NB4 (cell line): ENCODE data around the gene DCLK1.

Source experiments
- DNase-seq: peaks from one replicate; pipeline ENCODE4 v3.0.0; 2010; ENCODE audit warnings: low read depth
- H3K4me3 ChIP-seq: one replicate; pipeline ENCODE4 v1.5.1; 2011; ENCODE audit warnings: mild to moderate bottlenecking, low read depth, low read length, moderate library complexity
- MYC ChIP-seq: IDR thresholded peaks from 2 replicates; pipeline ENCODE4 v1.6.1; 2011; ENCODE audit warnings: low read depth, low read length
- POLR2A ChIP-seq: IDR thresholded peaks from 2 replicates; pipeline ENCODE4 v1.6.1; 2011; ENCODE audit warnings: mild to moderate bottlenecking; ENCODE audit not compliant: insufficient read length; ENCODE audit errors: extremely low read depth
- TF ChIP-seq, protein P1 (sequence below): IDR thresholded peaks from one replicate; pipeline ENCODE4 v1.5.1; 2012; ENCODE audit warnings: low read depth, low read length
- TF ChIP-seq, protein P2 (sequence below): IDR thresholded peaks from 2 replicates; pipeline ENCODE4 v1.6.1; 2011; ENCODE audit warnings: low read depth, low read length

Gene DCLK1

DNA sequence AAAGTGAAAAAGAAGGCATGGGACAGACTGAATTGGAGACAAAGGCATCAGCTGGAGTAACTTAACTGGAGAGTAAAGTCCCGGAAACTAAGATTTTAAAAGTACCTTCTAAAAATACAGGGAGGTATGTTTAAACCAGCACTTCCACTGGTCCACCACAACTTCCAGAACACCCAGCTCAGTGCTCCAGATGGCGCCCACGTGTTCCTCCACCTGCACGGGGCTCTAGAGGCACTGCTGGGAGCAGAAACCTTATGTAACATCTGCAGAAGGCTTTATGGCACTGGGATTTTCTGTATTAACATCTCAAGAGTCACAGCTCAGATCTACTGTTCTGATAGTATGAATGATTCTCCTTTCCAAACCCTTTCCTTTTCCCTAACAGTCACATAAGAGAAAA lies 252.1 kb downstream of the DCLK1 start:
- TF ChIP-seq, protein P1, sequence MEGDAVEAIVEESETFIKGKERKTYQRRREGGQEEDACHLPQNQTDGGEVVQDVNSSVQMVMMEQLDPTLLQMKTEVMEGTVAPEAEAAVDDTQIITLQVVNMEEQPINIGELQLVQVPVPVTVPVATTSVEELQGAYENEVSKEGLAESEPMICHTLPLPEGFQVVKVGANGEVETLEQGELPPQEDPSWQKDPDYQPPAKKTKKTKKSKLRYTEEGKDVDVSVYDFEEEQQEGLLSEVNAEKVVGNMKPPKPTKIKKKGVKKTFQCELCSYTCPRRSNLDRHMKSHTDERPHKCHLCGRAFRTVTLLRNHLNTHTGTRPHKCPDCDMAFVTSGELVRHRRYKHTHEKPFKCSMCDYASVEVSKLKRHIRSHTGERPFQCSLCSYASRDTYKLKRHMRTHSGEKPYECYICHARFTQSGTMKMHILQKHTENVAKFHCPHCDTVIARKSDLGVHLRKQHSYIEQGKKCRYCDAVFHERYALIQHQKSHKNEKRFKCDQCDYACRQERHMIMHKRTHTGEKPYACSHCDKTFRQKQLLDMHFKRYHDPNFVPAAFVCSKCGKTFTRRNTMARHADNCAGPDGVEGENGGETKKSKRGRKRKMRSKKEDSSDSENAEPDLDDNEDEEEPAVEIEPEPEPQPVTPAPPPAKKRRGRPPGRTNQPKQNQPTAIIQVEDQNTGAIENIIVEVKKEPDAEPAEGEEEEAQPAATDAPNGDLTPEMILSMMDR = no peak
- TF ChIP-seq MYC (no peak), POLR2A (no peak)
- TF ChIP-seq, protein P2, sequence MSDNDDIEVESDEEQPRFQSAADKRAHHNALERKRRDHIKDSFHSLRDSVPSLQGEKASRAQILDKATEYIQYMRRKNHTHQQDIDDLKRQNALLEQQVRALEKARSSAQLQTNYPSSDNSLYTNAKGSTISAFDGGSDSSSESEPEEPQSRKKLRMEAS = no peak
- H3K4me3 ChIP-seq = no peak overlapping the region
- no peak for DNase-seq

DNA sequence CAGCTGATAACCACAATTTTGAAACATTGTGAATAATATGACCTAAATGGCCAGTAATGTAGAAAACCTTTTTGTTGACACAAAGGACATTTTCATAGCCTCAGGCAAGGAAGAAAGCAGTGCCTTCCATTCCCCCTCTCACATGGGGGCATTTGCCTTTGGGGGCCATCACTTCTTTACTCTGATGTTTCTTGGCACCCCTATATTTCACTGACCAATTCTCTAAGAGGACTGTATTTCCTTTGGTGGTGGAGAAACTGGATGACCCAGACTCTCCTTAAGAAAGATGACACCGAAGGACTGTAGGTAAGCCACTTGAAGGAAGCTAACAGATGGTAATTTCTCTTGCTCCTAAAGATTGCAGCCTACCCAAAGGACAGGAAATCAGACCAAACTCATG lies 254.6 kb downstream of the DCLK1 start:
- DNase-seq = no peak
- TF ChIP-seq, protein P1 = no peak
- TF ChIP-seq, protein P2 = no peak
- TF ChIP-seq MYC (no peak), POLR2A (no peak)
- H3K4me3 ChIP-seq = no peak overlapping the region

DNA sequence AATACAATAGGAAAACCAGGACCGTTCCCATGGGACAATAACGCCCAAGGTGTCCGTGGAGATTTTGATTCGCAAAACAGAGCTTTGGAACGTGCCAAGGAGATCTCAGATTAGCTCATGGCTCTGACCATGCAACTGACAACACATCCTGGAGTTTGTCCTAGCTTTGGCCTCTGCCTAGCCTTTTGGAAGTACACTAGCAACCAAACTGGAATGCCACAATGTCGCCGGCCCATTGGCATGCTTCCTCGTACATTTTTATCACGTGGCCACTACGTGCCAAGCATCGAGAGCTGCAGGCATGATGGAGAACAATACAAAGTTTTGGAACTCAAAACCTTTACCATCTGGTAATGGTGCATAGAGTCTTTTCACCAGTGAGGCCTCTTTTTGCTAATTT lies 256.5 kb downstream of the DCLK1 start:
- no peak for DNase-seq
- TF ChIP-seq MYC = no peak
- TF ChIP-seq, protein P1 = no peak
- no peak for TF ChIP-seq POLR2A
- TF ChIP-seq, protein P2 = no peak
- H3K4me3 ChIP-seq = no peak overlapping the region

DNA sequence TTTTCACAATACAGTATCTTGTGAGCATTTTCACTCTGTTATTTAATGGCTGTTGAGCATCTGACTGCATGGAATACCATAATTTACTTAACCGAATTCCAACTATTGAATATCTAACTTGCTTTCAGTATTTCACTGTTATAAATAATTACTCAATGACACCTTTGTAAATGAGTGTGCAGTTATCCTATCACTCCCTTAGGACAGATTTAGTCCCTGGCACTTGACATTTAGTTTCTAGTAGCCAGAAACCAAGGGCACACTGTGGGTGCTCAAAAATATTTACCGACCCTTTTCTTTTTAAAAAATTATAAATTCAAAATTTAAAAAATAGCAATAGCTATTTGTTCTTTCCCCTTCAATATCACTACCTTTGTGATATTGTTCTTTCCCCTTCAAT lies 258.8 kb downstream of the DCLK1 start:
- TF ChIP-seq, protein P2 = no peak
- no peak for TF ChIP-seq MYC
- TF ChIP-seq, protein P1 = no peak
- no peak for TF ChIP-seq POLR2A
- DNase-seq = no peak
- no peak overlapping the region for H3K4me3 ChIP-seq

DNA sequence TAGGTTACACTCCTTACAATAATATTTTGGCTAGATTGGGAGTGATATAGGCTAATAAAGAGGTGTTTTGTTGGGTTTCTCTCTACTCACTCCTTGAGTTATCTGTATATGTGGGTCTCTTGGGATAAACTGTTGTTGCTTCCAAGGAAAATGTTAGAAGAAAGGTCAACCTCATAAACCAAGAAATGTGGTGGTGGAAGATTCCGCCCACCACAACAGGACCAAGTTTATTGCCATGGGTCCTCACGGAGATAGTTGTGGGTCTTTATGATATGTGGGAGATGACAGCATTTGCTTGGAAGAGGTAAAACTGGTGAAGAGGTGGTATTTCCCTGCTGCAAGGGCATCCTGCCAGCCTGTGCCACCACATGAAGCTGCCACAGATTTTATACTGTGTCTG lies 259.6 kb downstream of the DCLK1 start:
- DNase-seq = no peak
- H3K4me3 ChIP-seq = no peak overlapping the region
- TF ChIP-seq, protein P1 = no peak
- no peak for TF ChIP-seq MYC
- no peak for TF ChIP-seq POLR2A
- TF ChIP-seq, protein P2 = no peak

DNA sequence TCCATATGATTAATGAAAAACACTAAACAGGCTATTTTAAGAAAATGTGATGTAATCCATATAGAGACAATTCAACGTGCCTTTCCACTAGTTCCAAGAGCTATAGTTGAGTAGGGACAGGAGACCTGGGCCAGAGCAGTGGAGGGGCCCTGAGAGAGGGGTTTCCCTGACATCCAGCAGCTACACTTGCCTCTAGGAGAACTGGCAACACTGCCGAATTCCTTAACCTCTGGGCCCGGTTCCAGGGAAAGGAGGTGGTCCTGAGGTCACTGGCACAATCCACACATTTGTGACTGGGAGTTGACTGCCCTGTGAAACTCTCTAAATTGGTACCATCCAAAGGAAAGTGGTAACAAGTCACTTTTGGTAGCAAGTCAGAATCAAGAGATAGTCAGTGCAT lies 264.4 kb downstream of the DCLK1 start:
- DNase-seq = no peak

More for the DNA sequence above, 264.4 kb downstream of the DCLK1 start:
- H3K4me3 ChIP-seq = no peak overlapping the region
- TF ChIP-seq, protein P1 = no peak
- TF ChIP-seq, protein P2 = no peak
- TF ChIP-seq POLR2A (no peak), MYC (no peak)
